GM12892 (cell line): ENCODE measurements around the gene MYO7A.

Source experiments
- POLR2A ChIP-seq: IDR thresholded peaks from 2 replicates; pipeline ENCODE4 v1.6.1; 2011; ENCODE audit warnings: low read depth, low read length, control low read depth
- POLR2AphosphoS5 ChIP-seq: IDR thresholded peaks from 2 replicates; pipeline ENCODE4 v1.6.1; 2011; ENCODE audit warnings: low read depth, low read length, control low read depth
- TAF1 ChIP-seq: IDR thresholded peaks from 2 replicates; pipeline ENCODE4 v1.6.1; 2011; ENCODE audit warnings: low read depth, mild to moderate bottlenecking, control low read depth, low read length, borderline replicate concordance

- TF ChIP-seq POLR2A = no peak
- TF ChIP-seq TAF1 = no peak
- TF ChIP-seq POLR2AphosphoS5 = no peak
Measured at GRCh38 chr11:77141475-77141874, 13.4 kb downstream of the MYO7A start.
